ENCODE measurements around the gene FABP3. TPM values are rescaled to one million over a fixed set of nuclear protein-coding genes. Genes with fewer than 3 reads are reported as not detected.
"Not testable (repeated sequence)": the region's sequence is repeated elsewhere in the genome, so short reads cannot be mapped to it uniquely, and the experiment has no call there.

The FABP3 gene
- total RNA-seq, 2 experiments from 2014 or later = not detected

GRCh38 chr1:31387612-31388011, 14.7 kb upstream of the FABP3 start:
- ChIA-PET POLR2A (no interaction called here), CTCF (no interaction called here)
- ATAC-seq (ENCODE audit: poor library complexity) = no peak
- DNase-seq = peak in 1 of 14 experiments; percentile 23
- H3K4me3 Mint-ChIP-seq = no peak overlapping the region
- Histone ChIP-seq H3K27me3 (ENCODE audit: control insufficient read depth in 1 of 2, insufficient read depth in 2 of 2, low read length in 2 of 2) (peaks cover 3 to 9% of the 10 kb centered on the region in 2 experiments), H3K9me3 (ENCODE audit: control insufficient read depth in 1 of 2, insufficient read depth in 1 of 2, low read length in 2 of 2) (no peaks in the 10 kb centered on the region), H3K27ac (ENCODE audit: low read depth in 1 of 2, low read length in 2 of 2) (no peak overlapping the region), H3K4me3 (ENCODE audit: low read length) (no peak overlapping the region), H3K36me3 (ENCODE audit: insufficient read depth, low read length) (no peaks in the 10 kb centered on the region), H3K4me1 (ENCODE audit: insufficient read depth, low read length) (no peaks in the 10 kb centered on the region)
- H3K4me1 Mint-ChIP-seq (ENCODE audit: low read depth) = no peaks in the 10 kb centered on the region
- peaks cover 28% of the 10 kb centered on the region for H3K27me3 Mint-ChIP-seq
- TF ChIP-seq CTCF (IDR thresholded peaks at IDR 0.05) = no peak
- no peak overlapping the region for H3K27ac Mint-ChIP-seq
- no peaks in the 10 kb centered on the region for H3K9me3 Mint-ChIP-seq
- intact Hi-C loops (cut with DNase I, micrococcal nuclease) = no loop called here
- no peaks in the 10 kb centered on the region for H3K36me3 Mint-ChIP-seq (ENCODE audit: low read depth)

- H3K4me1 ChIP-seq (ENCODE audit: insufficient read depth, low read length); CTCF ChIA-PET: not testable (repeated sequence)
- peaks cover 31% of the 10 kb centered on the region for H3K27me3 Mint-ChIP-seq
These were observed 13.8 kb upstream of the FABP3 start for GRCh38 chr1:31386576-31387243.

GRCh38 chr1:31383967-31384366, 11.1 kb upstream of the FABP3 start:
- ATAC-seq (ENCODE audit: poor library complexity) (no peak), DNase-seq (no peak)
- Mint-ChIP-seq H3K27me3 (peaks cover 36% of the 10 kb centered on the region), H3K27ac (no peak overlapping the region), H3K36me3 (ENCODE audit: low read depth) (no peaks in the 10 kb centered on the region), H3K4me1 (ENCODE audit: low read depth) (no peaks in the 10 kb centered on the region), H3K9me3 (no peaks in the 10 kb centered on the region), H3K4me3 (no peak overlapping the region)
- TF ChIP-seq CTCF (IDR thresholded peaks at IDR 0.05) = no peak
- Histone ChIP-seq H3K27me3 (ENCODE audit: control insufficient read depth in 1 of 2, insufficient read depth in 2 of 2, low read length in 2 of 2) (peaks cover 3 to 14% of the 10 kb centered on the region in 2 experiments), H3K36me3 (ENCODE audit: insufficient read depth, low read length) (no peaks in the 10 kb centered on the region), H3K27ac (ENCODE audit: low read depth in 1 of 2, low read length in 2 of 2) (no peak overlapping the region), H3K9me3 (ENCODE audit: control insufficient read depth in 1 of 2, insufficient read depth in 1 of 2, low read length in 2 of 2) (no peaks in the 10 kb centered on the region), H3K4me1 (ENCODE audit: insufficient read depth, low read length) (no peaks in the 10 kb centered on the region), H3K4me3 (ENCODE audit: low read length) (no peak overlapping the region)
- ChIA-PET CTCF (no interaction called here), POLR2A (no interaction called here)
- intact Hi-C loops (cut with DNase I, micrococcal nuclease) = no loop called here

More at GRCh38 chr1:31386576-31387243, 13.8 kb upstream of the FABP3 start:
- POLR2A ChIA-PET; DNase-seq; H3K9me3 ChIP-seq (ENCODE audit: control insufficient read depth in 1 of 2, insufficient read depth in 1 of 2, low read length in 2 of 2); H3K9me3 Mint-ChIP-seq; ATAC-seq (ENCODE audit: poor library complexity); H3K27ac ChIP-seq (ENCODE audit: low read depth in 1 of 2, low read length in 2 of 2); H3K36me3 ChIP-seq (ENCODE audit: insufficient read depth, low read length); H3K27me3 ChIP-seq (ENCODE audit: control insufficient read depth in 1 of 2, insufficient read depth in 2 of 2, low read length in 2 of 2); H3K4me3 Mint-ChIP-seq; intact Hi-C loops (cut with DNase I, micrococcal nuclease); H3K36me3 Mint-ChIP-seq (ENCODE audit: low read depth); H3K4me1 Mint-ChIP-seq (ENCODE audit: low read depth); H3K27ac Mint-ChIP-seq; H3K4me3 ChIP-seq (ENCODE audit: low read length): not testable (repeated sequence)

Measured in CD4-positive, alpha-beta T cell (primary cell).